IMR-90 (cell line): ENCODE results near the gene FXYD4. TPM values are rescaled to one million over a fixed set of nuclear protein-coding genes. Genes with fewer than 3 reads are reported as not detected.
"Not testable (repeated sequence)": the region's sequence is repeated elsewhere in the genome, so short reads cannot be mapped to it uniquely, and the experiment has no call there.

Source experiments
- ATAC-seq: fragments of 200-7000 bp; cut with Tn5 transposase; 2 replicates; pipeline ENCODE4 v1.9.1; 2020; ENCODE audit warnings: low read depth, mild to moderate bottlenecking, moderate library complexity
- BruUV-seq: library from RNA; stranded (reverse); fragments of 400-500 nt; replicated peaks from 2 replicates; lab custom pipeline; 2021; lab: Mats Ljungman, UMichigan
- CTCF ChIA-PET: fragments of 300-600 bp; formaldehyde crosslinking; extraction: SDS; loops from one replicate; lab custom pipeline; 2021; ENCODE audit warnings: antibody characterized with exemption; lab: Yijun Ruan, JAX
- POLR2A ChIA-PET: fragments of 300-600 bp; sonication (Branson Sonifier 250); formaldehyde crosslinking; loops from one replicate; lab custom pipeline; 2022; ENCODE audit warnings: antibody characterized with exemption; ENCODE audit not compliant: unreplicated experiment; lab: Charles Lee
- DNase-seq: peaks from one replicate; pipeline ENCODE4 v3.0.0; 2013
- H2AFZ ChIP-seq: replicated peaks from 2 replicates; pipeline ENCODE3; 2013; ENCODE audit warnings: low read length, mild to moderate bottlenecking; ENCODE audit not compliant: poor library complexity
- H2AK5ac ChIP-seq: 2 replicates; pipeline ENCODE4 v1.6.1; 2013; ENCODE audit warnings: low read depth, low read length, inconsistent platforms
- H2AK9ac ChIP-seq: replicated peaks from 2 replicates; pipeline ENCODE3; 2013; ENCODE audit warnings: mild to moderate bottlenecking, low read depth, low read length, moderate library complexity; ENCODE audit not compliant: poor library complexity
- H2BK120ac ChIP-seq: 2 replicates; pipeline ENCODE4 v1.6.1; 2013; ENCODE audit warnings: low read depth, low read length, inconsistent platforms
- H2BK15ac ChIP-seq: 3 replicates; pipeline ENCODE4 v1.6.1; 2013; ENCODE audit warnings: low read depth, low read length, inconsistent platforms
- H2BK20ac ChIP-seq: 2 replicates; pipeline ENCODE4 v1.6.1; 2013; ENCODE audit warnings: low read depth, mild to moderate bottlenecking, inconsistent platforms, low read length, moderate library complexity
- H2BK5ac ChIP-seq: 2 replicates; pipeline ENCODE4 v1.6.1; 2013; ENCODE audit warnings: mild to moderate bottlenecking, low read depth, low read length, inconsistent platforms; ENCODE audit not compliant: poor library complexity, severe bottlenecking
- H3K14ac ChIP-seq: replicated peaks from 2 replicates; pipeline ENCODE4 v1.6.1; 2013; ENCODE audit warnings: low read depth, low read length, inconsistent platforms
- H3K18ac ChIP-seq: 2 replicates; pipeline ENCODE4 v1.6.1; 2013; ENCODE audit warnings: low read depth, low read length, control low read depth
- H3K23ac ChIP-seq: 2 replicates; pipeline ENCODE4 v1.6.1; 2013; ENCODE audit warnings: low read depth, low read length, inconsistent platforms
- H3K27ac ChIP-seq: 2 replicates; pipeline ENCODE4 v1.5.1; 2013; ENCODE audit warnings: mild to moderate bottlenecking, control low read depth, low read length; ENCODE audit not compliant: insufficient read depth
- H3K27me3 ChIP-seq: 2 replicates; pipeline ENCODE4 v1.6.1; 2013; ENCODE audit warnings: low read length; ENCODE audit not compliant: control insufficient read depth, insufficient read depth
- H3K36me3 ChIP-seq: 2 replicates; pipeline ENCODE4 v1.6.1; 2013; ENCODE audit warnings: low read length, mixed read lengths; ENCODE audit not compliant: control insufficient read depth, insufficient read depth
- H3K4ac ChIP-seq: 2 replicates; pipeline ENCODE4 v1.6.1; 2013; ENCODE audit warnings: low read depth, low read length, inconsistent platforms
- H3K4me1 ChIP-seq: 2 replicates; pipeline ENCODE4 v1.6.1; 2013; ENCODE audit warnings: low read length, mixed read lengths; ENCODE audit not compliant: control insufficient read depth, insufficient read depth
- H3K4me2 ChIP-seq: 2 replicates; pipeline ENCODE4 v1.6.1; 2013; ENCODE audit warnings: low read depth, mild to moderate bottlenecking, control low read depth, low read length, moderate library complexity
- H3K4me3 ChIP-seq: 2 replicates; pipeline ENCODE4 v1.5.1; 2013; ENCODE audit warnings: low read depth, mild to moderate bottlenecking, control low read depth, low read length, moderate library complexity; ENCODE audit not compliant: insufficient read depth
- H3K56ac ChIP-seq: 2 replicates; pipeline ENCODE4 v1.6.1; 2013; ENCODE audit warnings: low read length, inconsistent platforms; ENCODE audit not compliant: insufficient read depth; ENCODE audit errors: extremely low read depth
- H3K79me1 ChIP-seq, 2 experiments: 2 replicates each; pipeline ENCODE4 v1.6.1; 2013; ENCODE audit warnings: low read length in 2 of 2, inconsistent platforms in 1 of 2, low read depth in 1 of 2
- H3K9ac ChIP-seq: 2 replicates; pipeline ENCODE4 v1.6.1; 2013; ENCODE audit warnings: low read depth, low read length, control low read depth
- H3K9me1 ChIP-seq: 2 replicates; pipeline ENCODE4 v1.6.1; 2013; ENCODE audit warnings: low read length, inconsistent platforms; ENCODE audit not compliant: insufficient read depth
- H3K9me3 ChIP-seq: 2 replicates; pipeline ENCODE4 v1.6.1; 2013; ENCODE audit warnings: low read length; ENCODE audit not compliant: control insufficient read depth, insufficient read depth
- H4K20me1 ChIP-seq: 2 replicates; pipeline ENCODE4 v1.6.1; 2013; ENCODE audit warnings: low read length, inconsistent platforms; ENCODE audit not compliant: insufficient read depth
- H4K5ac ChIP-seq: 2 replicates; pipeline ENCODE4 v1.6.1; 2013; ENCODE audit warnings: mild to moderate bottlenecking, low read depth, low read length, control low read depth
- H4K8ac ChIP-seq, 2 experiments: 2 replicates each; pipeline ENCODE4 v1.6.1; 2013; ENCODE audit warnings: low read depth in 2 of 2, low read length in 2 of 2, control low read depth in 1 of 2, inconsistent platforms in 1 of 2
- H4K91ac ChIP-seq: 2 replicates; pipeline ENCODE4 v1.6.1; 2013; ENCODE audit warnings: low read depth, low read length, inconsistent platforms; ENCODE audit not compliant: insufficient read depth
- WGBS, 2 experiments: methylation state at CpG; one replicate each; pipeline versions ENCODE4 v1.1.5 to v1.1.7; 2013; ENCODE audit warnings: missing lambda C conversion rate in 2 of 2; ENCODE audit not compliant: insufficient read length in 1 of 2; ENCODE audit errors: extremely low coverage in 2 of 2; 5-methylcytosine and 5-hydroxymethylcytosine counted together
- dilution Hi-C: fragments of 300-500 bp; cut with HindIII; formaldehyde crosslinking; loops from one replicate; pipeline ENCODE4 v1.14.3; 2018; ENCODE audit warnings: low sequenced_read_pairs; ENCODE audit not compliant: unreplicated experiment
- in situ Hi-C: fragments of 300-500 bp; cut with MboI; formaldehyde crosslinking; loops from 3 replicates; pipeline ENCODE4 v1.14.3; 2019; ENCODE audit warnings: low sequenced_read_pairs, inconsistent platforms, mixed read lengths
- intact Hi-C: fragments of 100-400 bp; cut with micrococcal nuclease; formaldehyde crosslinking; loops from 2 replicates; pipeline ENCODE4 v1.10.0; 2022
- polyA plus RNA-seq, 3 experiments: library from polyadenylated mRNA; depleted of rRNA; stranded (reverse); fragments of >200 nt; gene quantifications; 2 replicates each; pipeline ENCODE4 v1.2.3, GENCODE V29; 2012; ENCODE audit warnings: low replicate concordance in 1 of 3
- total RNA-seq: library from RNA; depleted of rRNA; stranded (reverse); fragments of >200 nt; gene quantifications from 2 replicates; pipeline ENCODE4 v1.2.3, GENCODE V29; 2012

Gene FXYD4
- total and polyA plus RNA-seq, 2 of the 4 experiments (the other 2 are of a cell fraction) = not detected

DNA sequence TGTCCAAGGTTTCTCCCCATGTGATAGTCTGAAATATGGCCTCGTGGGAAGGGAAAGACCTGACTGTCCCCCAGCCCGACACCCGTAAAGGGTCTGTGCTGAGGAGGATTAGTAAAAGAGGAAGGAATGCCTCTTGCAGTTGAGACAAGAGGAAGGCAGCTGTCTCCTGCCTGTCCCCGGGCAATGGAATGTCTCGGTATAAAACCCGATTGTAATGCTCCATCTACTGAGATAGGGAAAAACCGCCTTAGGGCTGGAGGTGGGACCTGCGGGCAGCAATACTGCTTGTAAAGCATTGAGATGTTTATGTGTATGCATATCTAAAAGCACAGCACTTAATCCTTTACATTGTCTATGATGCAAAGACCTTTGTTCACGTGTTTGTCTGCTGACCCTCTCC lies 33.9 kb upstream of the FXYD4 start:
- H4K8ac ChIP-seq, H3K4me1 ChIP-seq, H4K20me1 ChIP-seq, H4K91ac ChIP-seq, H3K79me1 ChIP-seq, H3K56ac ChIP-seq, H2AK5ac ChIP-seq, H2AFZ ChIP-seq, H2AK9ac ChIP-seq, ATAC-seq, H3K27ac ChIP-seq, in situ Hi-C loops, H3K9me1 ChIP-seq, H4K5ac ChIP-seq, H2BK20ac ChIP-seq, DNase-seq, H3K14ac ChIP-seq, H2BK5ac ChIP-seq, dilution Hi-C loops, CTCF ChIA-PET, BruUV-seq, H3K9me3 ChIP-seq, H3K4me3 ChIP-seq, H3K18ac ChIP-seq, H2BK120ac ChIP-seq, H3K4me2 ChIP-seq, H3K23ac ChIP-seq, intact Hi-C loops, H2BK15ac ChIP-seq, POLR2A ChIA-PET, H3K36me3 ChIP-seq, H3K4ac ChIP-seq, H3K9ac ChIP-seq: not testable (repeated sequence)
- H3K27me3 ChIP-seq = peaks cover 21% of the 10 kb centered on the region
- 14% methylated on average over 3 of the region's 9 CpGs; no CpG with 5 or more reads in 1 of the 2 experiments for WGBS, 2 experiments
